Spleen (tissue), 11 donors: ENCODE measurements around the gene LBR. TPM values are rescaled to one million over a fixed set of nuclear protein-coding genes. Genes with fewer than 3 reads are reported as not detected.

Source experiments
- DNase-seq: peaks from one replicate; pipeline ENCODE4 v3.0.0-alpha.2; 2020
- H3K27ac ChIP-seq, 8 donors: fragments of 200-600 bp; sonication (generic) in 7 of 8; 1 replicate in 4 of 8; 2 replicates in 4 of 8; pipeline versions ENCODE4 v1.5.0 to v1.8.0; 2016 to 2021; ENCODE audit warnings: inconsistent platforms in 4 of 8, mild to moderate bottlenecking in 4 of 8, moderate library complexity in 1 of 8
- H3K27me3 ChIP-seq, 7 donors: fragments of 200-600 bp; sonication (generic) in 6 of 7; replicated peaks in 1 of 7; 1 replicate in 4 of 7; 2 replicates in 3 of 7; pipeline versions ENCODE4 v1.5.0 to v1.8.0; 2016 to 2021; ENCODE audit warnings: inconsistent platforms in 3 of 7, mild to moderate bottlenecking in 1 of 7
- H3K36me3 ChIP-seq, 6 donors: fragments of 200-600 bp; sonication (generic) in 5 of 6; 1 replicate in 4 of 6; 2 replicates in 2 of 6; pipeline versions ENCODE4 v1.5.0 to v1.8.0; 2016 to 2021; ENCODE audit warnings: inconsistent platforms in 2 of 6
- H3K4me1 ChIP-seq, 6 donors: fragments of 200-600 bp; sonication (generic) in 5 of 6; 1 replicate in 3 of 6; 2 replicates in 3 of 6; pipeline versions ENCODE4 v1.5.0 to v1.8.0; 2016 to 2021; ENCODE audit warnings: inconsistent platforms in 3 of 6
- H3K4me3 ChIP-seq, 8 donors: fragments of 200-600 bp; sonication (generic) in 7 of 8; 1 replicate in 4 of 8; 2 replicates in 4 of 8; pipeline versions ENCODE4 v1.5.0 to v1.8.0; 2016 to 2021; ENCODE audit warnings: inconsistent platforms in 4 of 8, mild to moderate bottlenecking in 4 of 8, moderate library complexity in 2 of 8
- H3K9me3 ChIP-seq, 8 donors: fragments of 200-600 bp; sonication (generic) in 7 of 8; 1 replicate in 4 of 8; 2 replicates in 4 of 8; pipeline versions ENCODE4 v1.5.0 to v1.8.0; 2016 to 2021; ENCODE audit warnings: inconsistent platforms in 4 of 8
- CTCF ChIP-seq, 11 experiments: fragments of 200-600 bp in 7 of 11; fragments of 450-650 bp in 4 of 11; sonication (generic) in 4 of 11; IDR thresholded peaks in 8 of 11; conservative IDR thresholded peaks in 3 of 11; 1 replicate in 7 of 11; 2 replicates in 4 of 11; pipeline versions ENCODE4 v1.4.0 to v1.8.0; 2016 to 2021; ENCODE audit warnings: antibody characterized with exemption in 11 of 11, inconsistent platforms in 4 of 11, mild to moderate bottlenecking in 1 of 11
- POLR2A ChIP-seq, 3 donors: fragments of 450-650 bp; IDR thresholded peaks; one replicate each; pipeline ENCODE4 v1.5.1; 2017; ENCODE audit warnings: antibody characterized with exemption in 3 of 3, mild to moderate bottlenecking in 1 of 3
- POLR2AphosphoS5 ChIP-seq, 3 donors: sonication (generic); formaldehyde crosslinking; IDR thresholded peaks; one replicate each; pipeline ENCODE4 v1.5.1; 2017; ENCODE audit warnings: antibody characterized with exemption in 3 of 3
- WGBS, 5 donors: extraction: QIAGEN DNeasy Blood & Tissue Kit in 3 of 5; methylation state at CpG; one replicate each; pipeline versions ENCODE4 v1.1.5 to v1.1.7; 2013 to 2018; 5-methylcytosine and 5-hydroxymethylcytosine counted together
- intact Hi-C: fragments of 100-400 bp; cut with DNase I; formaldehyde crosslinking; loops from one replicate; pipeline ENCODE4 v1.15.0; 2023; ENCODE audit warnings: low total_unique reads
- polyA plus RNA-seq, 3 donors: library from polyadenylated mRNA; stranded (reverse); fragments of 200-250 nt; gene quantifications; one replicate each; pipeline ENCODE4 v1.2.1, GENCODE V29; 2013
- total RNA-seq, 7 donors: library from RNA; depleted of rRNA in 3 of 7; stranded (reverse); fragments of >200 nt in 3 of 7; fragmentation: NEBNext Ultra II Directional in 4 of 7; extraction: Animal tissue kit (Norgen Biotek cat#: 25700) in 4 of 7; gene quantifications; one replicate each; pipeline versions ENCODE4 v1.1.0 to v1.2.1, GENCODE V29; 2016 to 2021
- donor health status: healthy with polysubstance abuse.
- donor health status: DM: no; HTN: no; CAD: no; lungs with moderate emphysema.
- donor health status: DM: no; HTN: no; CAD: no.
- donor health status: Bipolar disorder and iron deficiency.
- donor health status: healthy.
- donor health status: DM: no; HTN: no; CAD: no.
- donor health status: DM: yes; HTN: yes; CAD: no.

LBR gene
- total and polyA plus RNA-seq, 10 donors, result 20.8 to 157 (median 87.9) TPM

- H3K4me3 ChIP-seq, result no peak overlapping the region
- WGBS, 5 donors, result 85 to 97% (median 89%) methylated on average over 6 of the region's 6 CpGs
- H3K4me1 ChIP-seq, result peaks cover 0 to 15% (median 0%) of the 10 kb centered on the region in 6 donors
- TF ChIP-seq CTCF (IDR thresholded peaks at IDR 0.05 in 8 of 11, conservative IDR thresholded peaks at IDR 0.05 in 3 of 11) (no peak), POLR2AphosphoS5 (IDR thresholded peaks at IDR 0.05) (no peak), POLR2A (IDR thresholded peaks at IDR 0.05) (no peak)
- H3K9me3 ChIP-seq, result no peaks in the 10 kb centered on the region
- H3K27me3 ChIP-seq, result no peaks in the 10 kb centered on the region
- peaks cover 0 to 100% (median 78%) of the 10 kb centered on the region in 6 donors for H3K36me3 ChIP-seq
- intact Hi-C loops, result no loop called here
- no peak overlapping the region for H3K27ac ChIP-seq
- no peak for DNase-seq
Measured at GRCh38 chr1:225410036-225410435, 17.8 kb downstream of the LBR start.

DNA sequence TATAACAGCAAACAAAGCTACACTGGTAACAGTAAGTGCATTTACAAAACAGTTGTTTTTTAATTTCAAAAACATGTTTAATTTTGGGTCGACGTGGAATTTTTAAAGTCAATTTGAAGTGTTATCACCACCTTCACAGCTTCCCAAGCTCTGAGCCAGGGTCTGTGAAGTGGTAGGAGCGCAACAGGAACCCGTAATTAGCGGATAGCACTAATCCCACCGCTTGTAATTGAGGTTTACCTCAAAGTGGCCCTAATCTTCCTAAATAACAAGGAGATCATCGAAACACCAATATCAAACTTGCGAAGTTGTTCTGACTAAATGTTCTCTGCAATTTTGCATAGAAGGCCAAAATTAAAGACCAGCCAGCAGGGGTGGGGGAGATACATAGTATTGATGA is 18.8 kb downstream of the LBR start:
- Histone ChIP-seq H3K9me3 (no peaks in the 10 kb centered on the region), H3K4me1 (peaks cover 0 to 6% (median 0%) of the 10 kb centered on the region in 6 donors), H3K27ac (no peak overlapping the region), H3K36me3 (peaks cover 0 to 100% (median 79%) of the 10 kb centered on the region in 6 donors), H3K4me3 (no peak overlapping the region), H3K27me3 (no peaks in the 10 kb centered on the region)
- intact Hi-C loops, result no loop called here
- 89 to 95% (median 93%) methylated on average over 8 of the region's 8 CpGs for WGBS, 5 donors
- DNase-seq, result no peak
- TF ChIP-seq POLR2A (IDR thresholded peaks at IDR 0.05) (no peak), POLR2AphosphoS5 (IDR thresholded peaks at IDR 0.05) (no peak), CTCF (IDR thresholded peaks at IDR 0.05 in 8 of 11, conservative IDR thresholded peaks at IDR 0.05 in 3 of 11) (no peak)

DNA sequence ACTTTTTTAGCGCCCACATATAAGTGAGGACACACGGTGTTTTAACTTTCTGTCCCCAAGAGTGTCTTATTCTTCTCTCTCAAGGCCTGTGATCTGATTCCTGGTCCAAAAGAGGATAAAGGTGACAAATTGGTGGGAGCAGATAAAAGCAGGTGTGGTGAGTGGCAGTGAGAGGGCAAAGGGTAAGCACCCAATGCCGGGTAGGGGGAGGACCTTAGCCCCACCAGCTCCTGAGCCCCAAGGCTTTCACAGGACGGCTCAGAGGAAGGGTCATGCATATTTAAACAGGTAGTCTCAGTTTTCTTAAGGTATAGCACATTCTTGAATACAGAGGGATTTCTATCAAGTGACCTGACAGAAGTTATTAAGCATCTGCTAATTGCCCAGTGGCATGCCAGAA is 19.6 kb downstream of the LBR start:
- 87 to 96% (median 92%) methylated on average over 4 of the region's 4 CpGs for WGBS, 5 donors
- intact Hi-C loops, result no loop called here
- TF ChIP-seq CTCF (IDR thresholded peaks at IDR 0.05 in 8 of 11, conservative IDR thresholded peaks at IDR 0.05 in 3 of 11) (no peak), POLR2A (IDR thresholded peaks at IDR 0.05) (no peak), POLR2AphosphoS5 (IDR thresholded peaks at IDR 0.05) (no peak)

DNA sequence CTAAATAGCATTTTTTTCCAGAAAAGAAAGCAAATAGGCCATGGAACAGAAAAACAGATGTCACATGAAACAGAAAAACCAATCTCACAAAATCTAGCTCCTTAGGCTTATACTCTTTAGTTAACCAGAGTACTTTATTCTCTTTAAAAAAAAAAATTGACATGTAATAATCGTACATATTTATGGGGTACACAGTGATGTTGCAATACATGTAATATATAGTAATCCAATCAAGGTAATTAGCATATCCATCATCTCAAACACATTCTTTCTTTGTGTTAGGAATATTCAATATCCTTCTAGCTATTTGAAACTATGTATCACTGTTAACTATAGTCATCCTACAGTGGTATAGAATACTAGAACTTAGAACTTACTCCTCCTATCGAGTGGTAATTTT is 20.1 kb downstream of the LBR start:
- 94 to 99% (median 95%) methylated on average over 2 of the region's 2 CpGs for WGBS, 5 donors
- TF ChIP-seq POLR2A (IDR thresholded peaks at IDR 0.05) (no peak), POLR2AphosphoS5 (IDR thresholded peaks at IDR 0.05) (no peak), CTCF (IDR thresholded peaks at IDR 0.05 in 8 of 11, conservative IDR thresholded peaks at IDR 0.05 in 3 of 11) (no peak)
- DNase-seq, result no peak
- H3K9me3 ChIP-seq, result no peaks in the 10 kb centered on the region
- H3K27ac ChIP-seq, result no peak overlapping the region
- intact Hi-C loops, result no loop called here
- no peaks in the 10 kb centered on the region for H3K4me1 ChIP-seq
- peaks cover 0 to 100% (median 80%) of the 10 kb centered on the region in 6 donors for H3K36me3 ChIP-seq
- no peak overlapping the region for H3K4me3 ChIP-seq
- H3K27me3 ChIP-seq, result no peaks in the 10 kb centered on the region

More for the DNA sequence above, 19.6 kb downstream of the LBR start:
- no peak overlapping the region for H3K4me3 ChIP-seq
- H3K9me3 ChIP-seq, result no peaks in the 10 kb centered on the region
- DNase-seq, result no peak
- no peak overlapping the region for H3K27ac ChIP-seq
- peaks cover 0 to 100% (median 80%) of the 10 kb centered on the region in 6 donors for H3K36me3 ChIP-seq
- no peaks in the 10 kb centered on the region for H3K27me3 ChIP-seq
- H3K4me1 ChIP-seq, result no peaks in the 10 kb centered on the region
